HG02970 (cell line): ENCODE results near the gene CSNK2A2.

ENCODE experiments used
- ATAC-seq: cut with Tn5 transposase; IDR thresholded peaks from one replicate; pipeline ENCODE4 v1.9.1; 2021; ENCODE audit warnings: mild to moderate bottlenecking, moderate library complexity, moderate number of reproducible peaks; ENCODE audit not compliant: unreplicated experiment, low FRiP score

CSNK2A2 gene

DNA sequence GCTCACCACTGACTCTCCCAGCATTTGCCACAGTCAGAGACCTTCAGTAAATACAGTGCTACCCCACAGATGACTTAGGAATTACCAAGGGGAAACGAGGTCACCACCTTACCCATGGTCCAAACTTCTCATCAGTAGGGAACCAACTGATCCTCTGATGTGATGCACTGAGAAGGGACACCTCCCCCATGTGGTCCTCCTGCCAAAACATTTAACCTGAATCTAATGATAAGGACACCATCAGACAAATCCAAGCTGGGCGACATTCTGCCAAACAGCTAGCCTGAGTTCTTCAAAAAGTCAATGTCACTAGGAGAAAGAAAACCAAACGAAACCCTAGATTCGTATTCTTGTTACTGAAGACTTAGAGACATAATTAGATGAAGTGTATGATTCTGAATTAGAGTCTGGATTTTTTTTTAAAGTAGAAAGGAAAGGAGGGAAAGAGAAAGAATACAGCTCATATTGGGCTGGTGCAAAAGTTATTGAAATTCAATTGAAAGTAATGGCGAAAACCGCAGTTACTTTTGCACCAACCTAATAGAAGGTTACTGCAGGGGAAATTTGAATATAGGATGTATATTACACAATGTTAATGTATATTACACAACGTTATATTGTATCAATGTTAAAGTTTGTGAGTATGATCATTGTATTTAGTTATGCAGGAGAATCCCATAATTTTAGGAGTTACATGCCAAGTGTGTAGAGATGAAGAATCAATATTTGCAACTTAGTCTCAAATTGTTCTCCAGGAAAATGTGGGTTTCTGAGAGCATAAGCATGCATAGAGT is 2.3 kb upstream of the CSNK2A2 start:
- ATAC-seq = no peak

DNA sequence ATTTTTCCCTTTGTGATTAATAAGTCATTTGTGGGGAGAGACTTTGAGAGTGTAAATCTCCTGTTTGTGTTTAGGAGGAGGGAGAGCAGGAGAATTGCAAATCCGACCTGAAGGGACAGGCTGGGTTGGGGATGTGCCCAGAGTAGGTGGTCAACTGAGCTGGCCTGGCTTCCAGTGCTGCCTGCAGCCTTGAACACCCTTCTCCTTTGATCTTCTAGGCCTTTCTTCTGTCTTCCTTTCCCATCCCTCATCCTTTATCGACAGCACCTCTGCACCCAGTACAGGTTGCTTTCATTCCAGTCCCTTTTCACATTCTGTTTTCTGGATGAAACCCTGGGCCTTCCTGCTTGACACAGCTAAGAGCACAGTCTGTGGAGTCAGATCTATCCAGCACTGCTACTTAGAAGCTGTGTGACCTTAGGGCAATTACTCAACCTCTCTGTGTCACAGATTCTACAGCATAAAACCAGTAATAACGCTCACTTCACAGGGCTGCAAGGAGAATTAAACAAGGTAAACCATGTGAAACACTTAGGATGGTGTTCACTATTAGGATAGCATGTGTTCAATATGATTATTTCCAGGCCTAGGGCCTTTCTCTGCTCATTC is 1.0 kb upstream of the CSNK2A2 start:
- no peak for ATAC-seq

DNA sequence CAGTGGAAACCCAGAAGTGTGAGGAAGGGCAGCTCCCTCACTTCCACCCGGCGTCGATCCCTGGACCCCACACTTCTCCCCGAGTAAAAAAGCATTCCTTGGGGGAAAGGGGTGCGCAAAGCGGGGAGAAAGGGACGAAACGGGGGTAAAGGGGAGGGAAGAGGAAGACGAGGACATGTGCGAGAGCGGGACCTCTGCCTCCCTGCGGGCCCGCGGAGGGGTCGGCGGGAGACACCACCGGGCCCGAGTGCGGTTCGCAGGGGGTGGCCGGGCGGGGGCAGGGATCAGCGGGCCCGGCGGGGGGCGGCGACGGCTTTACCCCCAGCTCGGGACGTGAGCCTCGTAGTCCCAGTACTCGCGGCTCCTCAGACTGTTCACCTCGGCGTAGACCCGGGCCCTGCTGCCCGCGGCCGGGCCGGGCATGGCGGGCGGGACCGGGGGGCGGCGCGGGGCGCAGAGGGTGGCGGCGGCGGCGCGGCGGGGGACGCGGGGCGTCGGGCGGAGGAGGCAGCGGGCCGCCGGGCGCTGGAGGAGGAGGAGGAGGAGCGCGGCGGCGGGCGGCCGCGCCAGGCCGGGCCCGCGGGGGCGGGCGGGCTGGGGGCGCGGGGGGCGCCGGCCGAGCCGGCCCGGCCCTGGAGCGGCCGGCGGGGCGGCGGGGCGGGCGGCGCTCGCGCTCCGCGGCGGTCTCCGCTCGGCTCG is 443 bp downstream of the CSNK2A2 start:
- ATAC-seq = peak; percentile 32

DNA sequence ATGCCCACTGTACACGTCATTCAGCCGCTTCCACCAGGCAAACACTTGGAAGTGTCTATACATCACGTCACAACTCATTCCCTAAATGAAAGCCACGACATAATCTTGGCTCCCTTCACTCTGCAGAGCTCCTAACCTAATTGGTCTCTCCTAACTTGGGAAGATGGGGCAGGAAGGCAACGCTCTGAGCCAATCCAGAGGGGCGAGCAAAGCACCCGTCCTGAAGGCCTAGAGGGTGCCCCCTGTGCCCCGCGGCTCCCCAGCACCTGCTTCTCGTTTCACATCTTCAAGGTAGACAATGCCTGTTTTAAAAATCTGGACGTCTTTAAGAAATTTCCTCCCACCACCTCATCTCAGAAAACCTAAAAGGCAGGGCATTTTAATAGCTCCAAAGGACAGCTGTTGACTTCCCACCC is 1.0 kb downstream of the CSNK2A2 start:
- ATAC-seq = no peak

DNA sequence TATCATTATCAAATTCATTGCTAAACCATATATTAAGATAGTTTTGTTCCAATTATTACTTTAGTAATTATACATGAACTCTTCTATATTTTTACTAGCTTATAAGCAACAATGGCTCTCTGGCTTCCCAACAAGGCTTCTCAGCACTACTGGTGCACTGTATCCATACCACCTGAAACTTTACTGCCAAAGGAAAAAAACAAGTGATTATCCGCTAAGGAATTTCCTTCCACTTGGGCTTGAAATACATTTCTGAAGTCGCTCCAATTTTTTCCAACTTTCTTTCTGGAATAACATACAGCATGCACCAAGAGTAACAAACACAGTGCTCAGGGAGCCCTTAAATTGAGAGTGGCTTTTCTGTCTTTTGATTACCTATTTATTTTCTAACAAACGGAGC is 2.1 kb downstream of the CSNK2A2 start:
- ATAC-seq = no peak

DNA sequence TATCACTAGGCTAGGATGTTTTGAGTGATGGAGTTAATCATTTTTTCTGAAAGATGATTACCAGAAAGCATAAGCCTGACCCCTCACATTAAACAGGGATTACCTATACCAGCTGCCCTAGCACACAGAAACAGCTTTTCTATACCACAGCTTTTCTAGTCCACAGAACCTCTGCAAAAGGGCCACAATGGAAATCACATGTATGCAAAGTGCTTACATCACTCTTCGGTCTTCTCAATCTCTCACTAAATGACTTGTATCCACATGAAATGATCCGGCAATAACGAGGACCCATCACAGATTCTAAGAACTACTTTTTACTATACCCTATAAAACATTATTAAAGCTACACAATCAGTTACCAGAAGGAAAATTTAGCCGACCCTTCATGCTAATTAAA is 2.6 kb downstream of the CSNK2A2 start:
- ATAC-seq = no peak

DNA sequence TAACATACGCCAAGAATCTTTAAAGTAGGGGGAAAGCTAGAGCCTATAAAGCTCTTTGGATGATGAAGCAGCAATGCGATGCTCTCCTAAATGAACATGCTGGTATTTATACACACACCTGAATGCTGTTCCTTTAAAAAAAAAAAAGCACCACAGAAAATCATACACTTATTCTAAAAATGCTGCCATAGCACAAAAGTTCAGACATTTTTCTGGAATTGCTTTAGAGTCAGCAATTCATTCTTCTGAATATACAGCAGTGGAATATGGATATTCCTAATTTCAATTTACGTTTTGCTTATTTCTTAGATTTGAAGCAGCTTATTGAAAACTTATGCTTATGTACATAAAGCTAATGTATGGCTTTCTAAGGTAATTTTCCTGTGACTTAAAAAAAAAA is 3.1 kb downstream of the CSNK2A2 start:
- no peak for ATAC-seq

DNA sequence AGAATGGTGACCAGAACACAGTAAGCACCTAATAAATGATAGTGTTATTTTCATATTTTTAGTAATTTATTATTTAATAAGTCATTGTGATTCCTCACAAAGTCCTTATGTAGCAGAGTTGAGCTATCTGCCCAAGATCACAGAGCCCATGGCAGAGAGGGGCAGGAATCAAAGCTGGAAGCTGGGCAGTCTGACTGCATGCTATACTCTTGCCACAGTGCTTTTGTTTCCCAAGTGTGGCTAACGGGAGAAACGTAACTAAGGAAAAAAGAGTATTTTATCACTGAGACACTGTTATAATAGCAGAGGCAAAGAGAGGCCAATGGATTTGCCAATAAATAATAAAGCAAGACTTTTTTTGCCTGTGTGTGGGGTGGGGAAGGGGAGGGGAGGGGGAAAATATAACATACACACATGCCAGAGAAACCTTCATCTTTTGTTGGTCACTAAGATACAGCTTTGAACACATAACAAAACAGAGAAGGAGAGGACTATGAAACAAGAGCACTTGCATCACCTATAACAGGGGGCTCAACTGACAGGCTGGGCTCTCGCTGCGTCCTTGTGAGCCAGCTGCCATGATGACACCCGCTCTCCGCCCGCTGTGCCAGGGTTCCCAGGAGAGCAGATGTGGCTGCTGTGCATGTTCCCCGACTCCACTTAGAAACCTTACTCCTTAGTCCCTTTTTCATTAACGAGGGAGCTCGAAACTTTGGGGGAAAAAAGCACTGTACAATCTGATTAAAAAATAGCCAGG is 10.1 kb downstream of the CSNK2A2 start:
- ATAC-seq = no peak

DNA sequence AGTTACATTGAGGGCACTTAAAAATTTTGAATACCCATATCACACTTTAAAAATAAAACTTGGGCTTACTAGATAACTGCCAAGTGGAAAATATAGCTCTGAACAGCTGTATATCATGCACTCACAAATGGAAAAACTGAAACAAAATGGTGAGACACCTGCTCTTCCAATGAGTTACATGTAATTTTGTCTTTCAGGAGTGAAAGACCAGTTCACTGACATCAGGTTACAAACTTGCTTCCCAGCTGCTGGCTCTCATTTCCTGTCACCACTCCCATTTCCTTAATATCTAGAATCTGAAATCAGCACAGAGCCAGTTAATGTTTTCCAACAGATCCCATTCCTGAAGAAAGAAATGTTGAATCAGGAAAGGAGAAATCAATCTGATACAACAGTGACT is 10.8 kb downstream of the CSNK2A2 start:
- no peak for ATAC-seq

DNA sequence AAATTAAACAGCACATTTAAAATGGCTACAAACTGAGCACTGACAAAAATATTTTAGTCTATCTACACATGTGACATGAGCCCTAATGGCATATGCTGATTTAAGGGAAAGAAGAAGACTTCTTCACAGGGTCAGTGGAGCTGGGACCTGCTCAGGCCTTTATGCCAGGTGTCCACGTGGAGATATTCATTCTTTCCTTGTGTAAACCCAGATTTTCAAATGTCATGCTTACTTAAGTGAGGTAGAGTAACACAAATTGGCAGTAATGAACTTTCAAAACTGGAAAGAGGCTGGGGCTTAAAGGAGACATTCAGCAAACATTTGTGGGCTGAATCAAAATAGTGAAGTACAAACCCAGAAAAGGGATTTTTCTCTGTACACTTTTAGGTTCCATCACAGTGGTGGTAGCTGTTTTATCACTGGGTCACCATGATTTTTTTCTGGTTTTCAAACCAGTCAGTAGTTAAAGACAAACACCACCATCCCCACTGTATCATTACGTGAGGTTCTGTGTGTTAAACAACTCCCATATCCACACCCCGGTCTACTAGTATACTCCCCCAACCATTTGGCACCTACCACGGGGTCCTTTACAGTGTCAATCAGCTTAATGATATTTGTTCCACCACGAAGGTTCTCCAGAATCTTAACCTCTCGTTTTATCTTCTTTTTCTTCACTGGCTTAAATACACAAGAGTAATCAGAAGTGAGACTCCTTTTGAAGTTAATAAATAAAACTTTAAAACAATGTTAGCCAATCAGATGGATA is 11.5 kb downstream of the CSNK2A2 start:
- no peak for ATAC-seq

DNA sequence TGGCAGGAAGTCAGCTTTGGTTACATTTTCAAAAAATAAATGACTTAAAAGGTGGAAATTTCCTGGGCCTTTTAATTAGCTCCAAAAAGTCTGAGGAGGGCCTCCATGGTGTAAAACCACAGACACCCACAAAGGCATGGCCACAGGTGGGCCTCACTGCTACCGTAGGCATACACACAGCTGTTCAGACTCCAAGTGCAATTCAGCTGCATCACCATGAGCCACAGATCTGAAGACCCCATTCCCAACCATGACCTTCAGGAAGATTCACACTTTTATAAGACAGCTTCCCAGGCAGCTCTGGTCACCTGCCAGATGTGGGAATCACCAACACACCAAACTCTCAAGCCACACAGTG is 20.6 kb downstream of the CSNK2A2 start:
- ATAC-seq = no peak

DNA sequence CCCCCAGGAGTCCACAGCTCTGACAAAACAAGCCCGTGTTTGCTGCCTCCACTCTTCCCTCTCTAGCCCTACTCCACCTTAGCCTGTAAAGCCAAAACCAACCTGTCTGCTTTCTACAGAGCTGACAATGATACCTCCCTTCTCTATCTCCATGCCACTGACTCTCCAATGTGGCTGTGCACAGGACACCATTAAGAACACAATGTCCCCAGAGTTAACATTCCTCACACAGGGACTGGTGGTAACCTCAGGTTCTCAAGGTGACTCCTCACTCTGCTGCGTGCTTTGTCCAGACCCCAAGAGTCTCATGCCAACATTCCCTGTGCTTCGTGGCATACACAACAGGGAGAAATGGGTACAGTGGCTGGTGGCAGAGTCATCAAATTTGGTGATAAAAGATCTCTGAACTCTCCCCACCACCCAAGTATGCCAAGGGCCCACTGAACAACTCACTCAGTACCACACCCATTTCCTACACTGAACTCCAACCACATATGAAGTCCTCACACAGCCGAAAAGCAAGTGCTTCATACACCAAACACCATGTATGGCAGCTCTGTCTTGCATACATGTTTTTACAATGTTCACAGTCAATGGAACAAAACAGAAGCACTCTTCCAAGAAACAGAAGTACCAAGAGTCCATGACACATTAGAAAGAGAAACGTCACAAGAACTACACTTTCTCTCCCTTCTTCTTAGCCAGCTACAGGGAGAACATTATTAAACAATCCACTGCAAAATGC is 21.1 kb downstream of the CSNK2A2 start:
- no peak for ATAC-seq

DNA sequence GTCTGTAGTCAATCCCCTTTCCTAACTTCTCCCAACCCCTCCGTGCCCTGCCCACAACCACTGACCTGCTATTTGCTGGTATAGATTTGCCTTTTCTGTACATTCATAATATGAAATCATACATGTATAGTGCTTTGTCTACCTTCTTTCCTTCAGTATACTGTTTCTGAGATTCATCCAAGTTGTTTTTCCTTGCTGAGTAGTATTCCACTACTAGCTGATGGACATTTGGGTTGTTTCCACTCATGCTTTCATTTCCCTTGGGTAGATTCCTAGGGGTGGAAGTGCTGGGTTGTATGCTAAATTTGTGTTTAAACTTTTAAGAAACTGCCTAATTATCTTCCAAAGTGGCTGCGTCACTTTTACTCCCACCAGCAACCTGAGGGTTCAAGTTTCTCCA is 27.7 kb downstream of the CSNK2A2 start:
- ATAC-seq = no peak

DNA sequence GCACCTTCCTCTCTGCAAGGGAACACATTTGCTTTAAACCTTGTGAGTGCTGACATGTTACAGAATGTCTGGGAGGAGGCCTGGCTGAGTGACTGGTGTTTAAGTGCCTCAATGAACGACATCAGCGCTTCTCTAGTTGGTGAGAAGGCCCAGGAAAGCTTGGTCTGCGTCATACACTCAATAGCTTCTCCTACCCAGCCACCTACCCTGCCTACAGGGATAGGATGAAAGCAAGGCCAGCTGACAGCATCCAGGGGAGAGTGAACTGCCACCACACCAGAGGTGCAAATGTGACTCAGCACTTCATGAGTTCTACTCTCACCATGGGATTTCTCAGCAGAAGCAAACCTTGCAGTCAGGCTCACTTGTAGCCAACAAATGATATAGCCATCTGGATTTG is 37.1 kb downstream of the CSNK2A2 start:
- ATAC-seq = no peak

DNA sequence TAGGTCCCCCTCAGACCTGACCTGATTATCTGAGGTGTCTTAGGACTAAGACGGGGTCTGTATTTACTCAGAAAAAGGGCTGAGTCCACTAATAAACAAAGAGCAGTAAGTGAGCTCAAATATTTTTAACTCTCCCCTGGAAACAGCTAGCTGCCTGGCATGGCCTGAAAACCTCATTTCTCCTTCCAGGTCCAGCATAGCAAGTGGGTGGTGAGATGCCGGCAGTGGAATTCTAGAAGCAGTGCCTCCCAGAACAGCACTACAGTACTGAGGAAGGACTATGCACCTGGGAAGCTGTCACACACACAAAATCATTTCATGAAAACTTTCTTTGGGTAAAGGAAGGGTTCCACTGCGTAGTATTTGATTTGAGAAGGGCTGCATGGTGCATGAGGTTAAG is 39.2 kb downstream of the CSNK2A2 start:
- ATAC-seq = no peak

DNA sequence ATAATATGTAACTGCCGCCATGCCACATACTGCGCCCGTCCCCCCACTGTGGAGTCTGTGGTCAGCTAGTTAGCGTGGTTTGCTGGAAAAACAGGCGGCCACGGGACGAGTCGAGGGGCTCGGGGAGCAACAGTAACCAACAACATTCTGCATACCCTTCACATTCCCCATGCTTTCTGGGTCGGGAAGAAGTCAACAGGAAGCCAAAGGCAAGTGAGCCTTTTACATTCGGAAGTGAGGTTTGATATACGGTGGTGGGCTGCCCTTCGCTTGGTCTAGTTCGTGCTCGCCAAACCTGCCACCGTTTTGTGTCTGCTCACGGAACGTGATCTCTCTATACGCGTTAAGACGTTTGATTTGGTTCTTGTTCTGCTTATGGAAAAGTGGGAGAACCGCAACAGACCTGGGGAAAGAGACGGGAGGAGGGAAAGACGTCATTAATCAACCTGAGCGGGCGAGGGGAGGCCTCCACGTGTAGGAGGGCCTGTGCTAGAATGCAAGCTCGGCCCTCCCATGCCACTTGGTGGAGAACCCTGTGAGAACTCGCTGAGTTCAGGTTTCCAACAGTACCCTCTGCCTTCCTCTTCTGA is 39.9 kb downstream of the CSNK2A2 start:
- ATAC-seq = no peak

DNA sequence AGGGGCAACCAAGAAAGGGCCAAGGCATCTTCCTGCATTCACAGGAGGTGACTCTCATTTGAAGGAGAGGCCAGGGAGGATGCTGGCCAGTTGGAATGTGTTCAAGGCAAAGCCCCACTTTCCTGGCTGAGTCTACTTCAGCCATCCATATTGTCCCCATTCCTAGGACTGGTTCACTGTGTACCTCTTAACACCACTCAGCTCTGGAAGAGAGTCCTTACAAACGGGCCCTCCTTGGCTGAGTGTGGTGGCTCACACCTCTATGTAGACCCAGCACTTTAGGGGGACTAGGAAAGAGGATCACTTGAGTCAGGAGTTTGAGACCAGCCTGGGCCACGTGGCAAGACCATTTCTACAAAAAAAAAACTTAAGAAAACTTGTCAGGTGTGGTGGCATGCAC is 40.7 kb downstream of the CSNK2A2 start:
- no peak for ATAC-seq

DNA sequence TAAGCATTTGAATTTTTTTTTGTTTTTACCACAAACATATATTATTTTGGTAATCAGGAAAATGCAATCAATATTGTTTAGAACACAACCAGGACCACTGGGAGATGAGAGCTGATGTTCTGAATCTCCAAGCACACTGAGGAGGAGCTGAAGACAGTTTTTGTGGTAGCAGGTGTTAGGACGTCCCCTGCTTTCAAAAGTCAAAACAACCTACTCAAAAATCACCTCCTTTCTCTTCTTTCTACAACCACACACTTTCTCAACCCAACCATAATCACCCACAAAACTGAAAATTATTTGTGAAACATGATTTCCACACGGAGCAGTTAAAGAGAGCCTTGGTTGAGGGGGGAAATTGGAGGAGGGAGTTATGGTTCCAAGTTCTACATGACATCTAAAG is 42.1 kb downstream of the CSNK2A2 start:
- no peak for ATAC-seq

DNA sequence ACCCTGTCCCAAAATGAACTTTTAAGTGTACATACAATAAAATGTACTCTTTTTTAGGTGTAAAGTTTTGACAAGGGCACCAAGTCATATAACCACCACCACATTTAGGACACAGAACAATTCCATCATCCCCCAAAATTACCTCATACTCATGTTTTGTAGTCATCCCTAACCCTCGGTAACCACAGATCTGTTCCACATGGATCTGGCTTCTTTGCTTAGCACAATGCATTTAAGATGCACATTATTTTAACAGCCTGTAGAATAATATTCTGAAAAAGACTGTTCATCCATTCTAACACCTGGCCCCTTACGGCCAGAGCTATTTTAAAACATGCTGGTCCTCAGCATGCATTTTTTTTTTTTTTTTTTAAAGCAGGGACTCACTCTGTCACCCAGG is 43.6 kb downstream of the CSNK2A2 start:
- ATAC-seq = no peak
